ENCODE measurements around the gene FHOD3. TPM values are rescaled to one million over a fixed set of nuclear protein-coding genes. Genes with fewer than 3 reads are reported as not detected.

FHOD3 gene
- total RNA-seq, 1 donor from 2014 or later: under 0.01 TPM

GRCh38 chr18:36589857-36590543 is 292.5 kb downstream of the FHOD3 start:
- no peak for DNase-seq (ENCODE audit: low read depth in 2 of 2)

GRCh38 chr18:36590621-36591580 is 293.4 kb downstream of the FHOD3 start:
- no peak for DNase-seq (ENCODE audit: low read depth in 2 of 2)

- DNase-seq (ENCODE audit: low read depth in 2 of 2): no peak
These were observed 294.8 kb downstream of the FHOD3 start for GRCh38 chr18:36592282-36592681.

GRCh38 chr18:36593001-36593400 is 295.5 kb downstream of the FHOD3 start:
- no peak for DNase-seq (ENCODE audit: low read depth in 2 of 2)

- DNase-seq (ENCODE audit: low read depth in 2 of 2): no peak
These were observed 296.1 kb downstream of the FHOD3 start for GRCh38 chr18:36593641-36594040.

- no peak for DNase-seq (ENCODE audit: low read depth in 2 of 2)
These were observed 297.1 kb downstream of the FHOD3 start for GRCh38 chr18:36594621-36595020.

GRCh38 chr18:36595046-36595817 is 297.7 kb downstream of the FHOD3 start:
- DNase-seq (ENCODE audit: low read depth in 2 of 2): no peak

- DNase-seq (ENCODE audit: low read depth in 2 of 2): no peak
These were observed 298.3 kb downstream of the FHOD3 start for GRCh38 chr18:36595818-36596215.

GRCh38 chr18:36597636-36598035 is 300.1 kb downstream of the FHOD3 start:
- no peak for DNase-seq (ENCODE audit: low read depth in 2 of 2)

- no peak for DNase-seq (ENCODE audit: low read depth in 2 of 2)
These were observed 303.0 kb downstream of the FHOD3 start for GRCh38 chr18:36600548-36600947.

- no peak for DNase-seq (ENCODE audit: low read depth in 2 of 2)
These were observed 303.8 kb downstream of the FHOD3 start for GRCh38 chr18:36601316-36601715.

- no peak for DNase-seq (ENCODE audit: low read depth in 2 of 2)
These were observed 304.6 kb downstream of the FHOD3 start for GRCh38 chr18:36602071-36602470.

GRCh38 chr18:36602620-36603019 is 305.1 kb downstream of the FHOD3 start:
- no peak for DNase-seq (ENCODE audit: low read depth in 2 of 2)

GRCh38 chr18:36608107-36608506 is 310.6 kb downstream of the FHOD3 start:
- DNase-seq (ENCODE audit: low read depth in 2 of 2): no peak

- no peak for DNase-seq (ENCODE audit: low read depth in 2 of 2)
These were observed 312.7 kb downstream of the FHOD3 start for GRCh38 chr18:36610258-36610657.

- DNase-seq (ENCODE audit: low read depth in 2 of 2): no peak
These were observed 313.1 kb downstream of the FHOD3 start for GRCh38 chr18:36610661-36611060.

- no peak for DNase-seq (ENCODE audit: low read depth in 2 of 2)
These were observed 315.6 kb downstream of the FHOD3 start for GRCh38 chr18:36613069-36613468.

- no peak for DNase-seq (ENCODE audit: low read depth in 2 of 2)
These were observed 316.3 kb downstream of the FHOD3 start for GRCh38 chr18:36613810-36614209.

- no peak for DNase-seq (ENCODE audit: low read depth in 2 of 2)
These were observed 323.3 kb downstream of the FHOD3 start for GRCh38 chr18:36620788-36621187.

- no peak for DNase-seq (ENCODE audit: low read depth in 2 of 2)
These were observed 325.1 kb downstream of the FHOD3 start for GRCh38 chr18:36622610-36623009.

- DNase-seq (ENCODE audit: low read depth in 2 of 2): no peak
These were observed 325.6 kb downstream of the FHOD3 start for GRCh38 chr18:36623091-36623490.

GRCh38 chr18:36623681-36624190 is 326.2 kb downstream of the FHOD3 start:
- DNase-seq (ENCODE audit: low read depth in 2 of 2): no peak

Measured in dermis microvascular lymphatic vessel endothelial cell (primary cell).